RWPE1 (cell line): ENCODE results near the gene NCOA1.

Experiments used
- CTCF ChIA-PET: fragments of 350-600 bp; sonication (Branson Sonifier 250); formaldehyde crosslinking; extraction: SDS; loops from one replicate; lab custom pipeline; 2021; lab: Yijun Ruan, JAX
- POLR2A ChIA-PET: fragments of 400-600 bp; formaldehyde crosslinking; extraction: SDS; loops from one replicate; lab custom pipeline; 2020; ENCODE audit warnings: antibody characterized with exemption; ENCODE audit not compliant: low non-redundant PET; lab: Yijun Ruan, JAX
- DNase-seq: peaks from one replicate; pipeline ENCODE4 v3.0.0; 2012; ENCODE audit warnings: low spot score
- H3K27ac ChIP-seq: fragments of 450-650 bp; 2 replicates; pipeline ENCODE4 v1.5.1; 2017
- CTCF ChIP-seq: fragments of 450-650 bp; conservative IDR thresholded peaks from 2 replicates; pipeline ENCODE4 v1.5.1; 2017; ENCODE audit warnings: low read depth, mild to moderate bottlenecking

Gene NCOA1

DNA sequence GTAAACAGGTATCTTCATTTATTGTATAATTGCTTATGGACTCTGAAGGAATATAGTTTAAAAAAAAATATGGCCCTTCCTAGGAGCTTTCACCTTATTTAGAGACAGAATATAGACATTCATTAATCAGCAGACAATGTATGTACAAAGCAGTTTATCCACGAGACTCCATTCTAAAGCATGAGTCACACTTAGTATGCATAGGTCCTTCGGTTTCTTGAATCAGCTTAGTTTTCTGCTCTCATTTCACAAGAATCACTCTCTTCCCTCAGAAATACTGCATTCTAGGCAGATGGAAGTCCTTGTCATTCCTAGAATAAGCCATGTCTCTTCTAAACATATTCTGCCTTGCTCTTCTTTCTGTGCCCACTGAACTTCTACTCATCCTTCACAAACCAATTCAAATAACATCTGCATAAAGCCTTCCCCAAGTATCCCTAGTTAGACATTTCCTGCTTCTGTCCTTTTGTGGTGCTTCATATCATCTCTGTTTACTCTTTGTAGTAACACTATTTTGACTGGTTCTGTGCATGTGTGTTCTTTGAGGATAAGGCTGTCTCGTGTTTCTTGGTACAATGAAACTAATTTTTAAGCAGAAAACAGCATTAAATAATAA is 217.6 kb downstream of the NCOA1 start:
- ChIA-PET CTCF (no interaction called here), POLR2A (no interaction called here)
- TF ChIP-seq CTCF, result no peak
- peak; percentile 26 for DNase-seq
- H3K27ac ChIP-seq, result no peak overlapping the region

DNA sequence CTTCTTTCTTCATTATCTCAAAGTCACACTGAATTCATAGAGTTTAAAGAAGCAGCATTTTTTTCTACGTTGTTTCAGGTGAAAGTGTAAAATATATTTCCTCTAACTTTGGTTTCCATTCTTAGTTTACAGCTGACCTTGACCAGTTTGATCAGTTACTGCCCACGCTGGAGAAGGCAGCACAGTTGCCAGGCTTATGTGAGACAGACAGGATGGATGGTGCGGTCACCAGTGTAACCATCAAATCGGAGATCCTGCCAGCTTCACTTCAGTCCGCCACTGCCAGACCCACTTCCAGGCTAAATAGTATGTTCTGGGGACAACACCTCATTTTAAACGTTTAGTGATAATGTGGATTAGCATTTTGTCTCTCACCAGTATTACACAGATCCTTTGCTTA is 219.8 kb downstream of the NCOA1 start:
- POLR2A ChIA-PET, result no interaction called here
- TF ChIP-seq CTCF, result no peak
- no peak overlapping the region for H3K27ac ChIP-seq
- CTCF ChIA-PET, result no interaction called here
- DNase-seq, result no peak

- ChIA-PET POLR2A (no interaction called here), CTCF (no interaction called here)
- no peak for DNase-seq
- no peak for TF ChIP-seq CTCF
- no peak overlapping the region for H3K27ac ChIP-seq
Measured at GRCh38 chr2:24711865-24712264, 220.8 kb downstream of the NCOA1 start.

DNA sequence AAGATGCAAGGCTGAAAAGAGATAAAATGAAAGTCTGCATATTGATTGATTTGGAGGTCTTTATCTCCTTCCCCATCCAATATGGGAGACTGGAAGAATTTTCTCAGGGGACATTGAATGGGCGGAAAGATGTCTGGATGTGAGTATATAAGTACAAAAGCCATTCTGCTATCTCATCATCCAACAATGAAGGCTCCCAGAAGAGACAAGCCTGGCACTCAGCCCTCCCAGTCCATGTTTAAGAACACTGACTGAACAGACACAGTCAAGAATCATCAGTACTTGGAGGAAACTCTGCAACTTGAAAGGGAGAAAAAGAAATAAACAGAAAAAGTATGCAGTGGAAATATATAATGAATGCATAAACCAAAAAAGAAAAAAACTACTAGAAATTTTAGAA is 221.2 kb downstream of the NCOA1 start:
- CTCF ChIA-PET, result no interaction called here
- no peak for TF ChIP-seq CTCF
- POLR2A ChIA-PET, result no interaction called here
- H3K27ac ChIP-seq, result no peak overlapping the region
- DNase-seq, result no peak

DNA sequence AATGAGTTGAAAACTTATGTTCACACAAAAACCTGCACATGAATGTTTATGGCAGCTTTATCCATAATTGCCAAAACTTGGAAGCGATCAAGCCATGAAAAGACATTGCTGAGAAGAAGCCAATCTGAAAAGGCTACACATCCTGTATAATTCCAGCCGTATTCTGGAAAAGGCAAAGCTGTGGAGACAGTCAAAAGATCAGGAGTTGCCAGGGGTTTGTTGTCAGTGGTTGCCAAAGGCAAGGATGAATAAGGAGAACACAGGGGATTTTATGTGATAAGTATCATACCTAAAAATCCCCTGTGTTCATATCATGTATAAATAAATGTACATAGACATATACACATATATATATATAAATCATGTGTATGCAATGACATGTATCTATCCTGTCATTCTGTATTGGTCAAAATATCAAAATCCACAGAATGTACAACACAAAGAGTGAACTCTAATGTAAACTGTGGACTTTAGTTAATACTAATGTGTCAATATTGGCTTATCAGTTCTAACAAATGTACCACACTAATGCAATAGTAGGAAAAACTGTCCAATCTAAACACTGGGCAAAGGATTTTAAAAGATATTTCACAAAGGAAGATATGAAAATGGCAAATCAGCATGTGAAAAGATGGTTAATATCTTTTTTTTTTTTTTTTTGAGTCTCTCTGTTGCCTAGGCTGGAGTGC is 226.4 kb downstream of the NCOA1 start:
- DNase-seq, result no peak
- ChIA-PET CTCF (no interaction called here), POLR2A (no interaction called here)
- H3K27ac ChIP-seq, result no peak overlapping the region
- no peak for TF ChIP-seq CTCF

DNA sequence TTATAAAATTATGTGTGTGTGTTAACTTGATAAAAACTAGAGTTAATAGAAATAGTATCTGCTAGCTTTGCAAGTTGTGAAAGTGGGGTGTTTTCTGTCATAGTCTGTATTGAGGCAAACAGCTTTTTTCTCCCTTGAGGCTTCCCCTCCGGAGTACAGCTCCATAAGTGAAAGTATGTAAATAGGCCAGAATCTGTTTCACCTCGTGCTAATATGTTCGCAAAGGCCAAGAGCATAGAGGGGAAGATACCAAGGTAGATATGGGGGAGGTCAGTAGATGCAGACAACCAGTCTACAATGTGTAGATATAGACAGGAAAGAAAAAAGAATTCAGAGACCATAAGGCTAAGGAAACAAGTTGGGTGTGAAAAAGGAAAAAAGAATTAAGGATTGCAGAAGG is 229.3 kb downstream of the NCOA1 start:
- H3K27ac ChIP-seq, result no peak overlapping the region
- CTCF ChIA-PET, result no interaction called here

More for the DNA sequence above, 229.3 kb downstream of the NCOA1 start:
- POLR2A ChIA-PET, result no interaction called here
- TF ChIP-seq CTCF, result no peak
- no peak for DNase-seq
